ENCODE data around the gene KIRREL1.

KIRREL1 gene

DNA sequence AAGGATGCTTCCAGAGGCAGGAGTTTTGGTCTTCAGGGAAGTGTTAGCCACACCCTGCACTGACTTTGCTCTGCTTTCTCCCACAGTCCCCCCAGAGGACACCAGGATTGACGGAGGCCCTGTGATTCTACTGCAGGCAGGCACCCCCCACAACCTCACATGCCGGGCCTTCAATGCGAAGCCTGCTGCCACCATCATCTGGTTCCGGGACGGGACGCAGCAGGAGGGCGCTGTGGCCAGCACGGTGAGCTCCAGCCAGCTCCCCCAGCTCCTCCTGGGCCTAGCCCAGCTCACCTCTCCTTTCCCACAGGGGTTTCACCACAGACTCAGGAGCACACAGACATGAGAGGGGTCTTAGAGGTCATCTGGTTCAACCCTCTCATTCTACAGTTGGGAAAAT, 90.9 kb downstream of the KIRREL1 start:
- H3K4me2 ChIP-seq (ENCODE audit: low read length) = no peak overlapping the region
- no peaks in the 10 kb centered on the region for H3K36me3 ChIP-seq (ENCODE audit: control insufficient read depth, low read length)
- no peak overlapping the region for H3K4me3 ChIP-seq (ENCODE audit: low read length)
- H3K27ac ChIP-seq (ENCODE audit: low read depth, low read length) = no peak overlapping the region
- TF ChIP-seq EZH2phosphoT487 (IDR thresholded peaks at IDR 0.05; ENCODE audit: borderline replicate concordance, low read length) = no peak
- TF ChIP-seq, protein P1, sequence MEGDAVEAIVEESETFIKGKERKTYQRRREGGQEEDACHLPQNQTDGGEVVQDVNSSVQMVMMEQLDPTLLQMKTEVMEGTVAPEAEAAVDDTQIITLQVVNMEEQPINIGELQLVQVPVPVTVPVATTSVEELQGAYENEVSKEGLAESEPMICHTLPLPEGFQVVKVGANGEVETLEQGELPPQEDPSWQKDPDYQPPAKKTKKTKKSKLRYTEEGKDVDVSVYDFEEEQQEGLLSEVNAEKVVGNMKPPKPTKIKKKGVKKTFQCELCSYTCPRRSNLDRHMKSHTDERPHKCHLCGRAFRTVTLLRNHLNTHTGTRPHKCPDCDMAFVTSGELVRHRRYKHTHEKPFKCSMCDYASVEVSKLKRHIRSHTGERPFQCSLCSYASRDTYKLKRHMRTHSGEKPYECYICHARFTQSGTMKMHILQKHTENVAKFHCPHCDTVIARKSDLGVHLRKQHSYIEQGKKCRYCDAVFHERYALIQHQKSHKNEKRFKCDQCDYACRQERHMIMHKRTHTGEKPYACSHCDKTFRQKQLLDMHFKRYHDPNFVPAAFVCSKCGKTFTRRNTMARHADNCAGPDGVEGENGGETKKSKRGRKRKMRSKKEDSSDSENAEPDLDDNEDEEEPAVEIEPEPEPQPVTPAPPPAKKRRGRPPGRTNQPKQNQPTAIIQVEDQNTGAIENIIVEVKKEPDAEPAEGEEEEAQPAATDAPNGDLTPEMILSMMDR (IDR thresholded peaks at IDR 0.05; ENCODE audit: low read depth, low read length, poor library complexity, severe bottlenecking) = no peak
- H3K4me1 ChIP-seq (ENCODE audit: control insufficient read depth, low read length) = no peaks in the 10 kb centered on the region
- H4K20me1 ChIP-seq (ENCODE audit: control insufficient read depth, insufficient read depth, low read depth, low read length) = no peaks in the 10 kb centered on the region
- no peaks in the 10 kb centered on the region for H3F3A ChIP-seq (ENCODE audit: control insufficient read depth, insufficient read depth)
- H3K9me2 ChIP-seq (replicated peaks; ENCODE audit: control insufficient read depth, low read length) = no peaks in the 10 kb centered on the region
- H3K9me3 ChIP-seq (ENCODE audit: control insufficient read depth, insufficient read depth, low read length) = no peaks in the 10 kb centered on the region
- H3K79me2 ChIP-seq (ENCODE audit: control insufficient read depth, low read length) = no peaks in the 10 kb centered on the region
- peaks cover 16% of the 10 kb centered on the region for H3K27me3 ChIP-seq (ENCODE audit: control insufficient read depth, low read length)

DNA sequence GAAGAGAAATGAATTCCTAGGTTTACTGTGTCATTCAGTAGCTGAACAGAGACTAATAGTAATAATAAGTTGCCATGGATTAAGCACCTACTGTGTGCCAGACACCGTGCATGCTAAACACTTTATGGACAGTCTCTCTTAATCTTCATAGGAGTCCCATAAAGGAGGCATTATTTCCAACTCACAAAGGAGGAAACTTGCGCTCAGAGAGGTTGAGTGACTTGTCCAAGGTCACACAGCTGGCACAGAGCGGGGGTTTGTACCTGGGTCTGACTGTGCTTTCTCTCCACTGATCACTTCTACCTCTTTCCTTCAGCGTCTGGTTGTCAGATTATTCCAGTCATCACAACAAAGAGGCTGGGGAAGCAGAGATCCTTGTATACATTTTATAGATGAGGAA, 91.3 kb downstream of the KIRREL1 start:
- Histone ChIP-seq H3F3A (ENCODE audit: control insufficient read depth, insufficient read depth) (no peaks in the 10 kb centered on the region), H3K4me2 (ENCODE audit: low read length) (no peak overlapping the region), H3K4me1 (ENCODE audit: control insufficient read depth, low read length) (no peaks in the 10 kb centered on the region), H3K4me3 (ENCODE audit: low read length) (no peak overlapping the region), H3K27me3 (ENCODE audit: control insufficient read depth, low read length) (peaks cover 16% of the 10 kb centered on the region), H3K79me2 (ENCODE audit: control insufficient read depth, low read length) (no peaks in the 10 kb centered on the region), H3K9me3 (ENCODE audit: control insufficient read depth, insufficient read depth, low read length) (no peaks in the 10 kb centered on the region), H3K9me2 (replicated peaks; ENCODE audit: control insufficient read depth, low read length) (no peaks in the 10 kb centered on the region), H3K36me3 (ENCODE audit: control insufficient read depth, low read length) (no peaks in the 10 kb centered on the region), H4K20me1 (ENCODE audit: control insufficient read depth, insufficient read depth, low read depth, low read length) (no peaks in the 10 kb centered on the region), H3K27ac (ENCODE audit: low read depth, low read length) (no peak overlapping the region)
- no peak for TF ChIP-seq EZH2phosphoT487 (IDR thresholded peaks at IDR 0.05; ENCODE audit: borderline replicate concordance, low read length)
- TF ChIP-seq, protein P1 (IDR thresholded peaks at IDR 0.05; ENCODE audit: low read depth, low read length, poor library complexity, severe bottlenecking) = no peak

DNA sequence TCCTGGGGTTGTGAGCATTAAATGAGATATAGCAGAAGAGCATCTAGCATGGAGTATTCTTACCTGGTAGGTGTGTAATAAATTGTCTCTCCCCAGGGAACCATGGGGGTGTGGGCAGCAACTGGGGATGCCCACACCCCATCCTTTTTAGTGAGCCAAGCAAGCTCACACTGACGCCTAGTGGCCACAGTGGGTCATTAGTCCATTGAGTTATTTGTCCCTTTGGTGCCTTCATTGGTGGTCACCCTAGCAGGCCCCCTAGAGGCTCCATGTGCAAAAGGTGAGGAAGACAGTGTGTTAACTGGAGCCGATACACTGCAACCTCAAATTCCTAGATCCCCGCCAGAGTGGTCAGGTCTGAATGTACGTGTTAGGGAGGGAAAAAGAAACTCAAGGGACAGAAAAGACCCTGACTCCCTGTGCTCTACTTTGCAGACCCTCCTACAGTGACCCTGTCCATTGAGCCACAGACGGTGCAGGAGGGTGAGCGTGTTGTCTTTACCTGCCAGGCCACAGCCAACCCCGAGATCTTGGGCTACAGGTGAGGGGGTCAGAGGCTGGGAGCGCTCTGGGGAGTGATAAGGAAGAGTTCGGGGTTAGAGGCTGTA, 94.0 kb downstream of the KIRREL1 start:
- no peaks in the 10 kb centered on the region for H3F3A ChIP-seq (ENCODE audit: control insufficient read depth, insufficient read depth)
- H3K79me2 ChIP-seq (ENCODE audit: control insufficient read depth, low read length) = no peaks in the 10 kb centered on the region
- H3K9me2 ChIP-seq (replicated peaks; ENCODE audit: control insufficient read depth, low read length) = no peaks in the 10 kb centered on the region
- H3K4me3 ChIP-seq (ENCODE audit: low read length) = no peak overlapping the region
- H3K4me2 ChIP-seq (ENCODE audit: low read length) = no peak overlapping the region
- no peaks in the 10 kb centered on the region for H3K36me3 ChIP-seq (ENCODE audit: control insufficient read depth, low read length)
- no peaks in the 10 kb centered on the region for H4K20me1 ChIP-seq (ENCODE audit: control insufficient read depth, insufficient read depth, low read depth, low read length)
- no peaks in the 10 kb centered on the region for H3K4me1 ChIP-seq (ENCODE audit: control insufficient read depth, low read length)
- H3K27ac ChIP-seq (ENCODE audit: low read depth, low read length) = no peak overlapping the region
- H3K9me3 ChIP-seq (ENCODE audit: control insufficient read depth, insufficient read depth, low read length) = no peaks in the 10 kb centered on the region
- peaks cover 3% of the 10 kb centered on the region; the same call in 1 of the 2 replicates for H3K27me3 ChIP-seq (ENCODE audit: control insufficient read depth, low read length)
- no peak for TF ChIP-seq EZH2phosphoT487 (IDR thresholded peaks at IDR 0.05; ENCODE audit: borderline replicate concordance, low read length)
- TF ChIP-seq, protein P1 (IDR thresholded peaks at IDR 0.05; ENCODE audit: low read depth, low read length, poor library complexity, severe bottlenecking) = peak; percentile 98
